GM19099 (cell line): Measurements from ENCODE around the gene SPATA45.

Source experiments
- POLR2A ChIP-seq: IDR thresholded peaks from 3 replicates; pipeline ENCODE4 v1.6.1; 2011; ENCODE audit warnings: low read depth; ENCODE audit not compliant: insufficient read length; ENCODE audit errors: extremely low read depth

Gene SPATA45

GRCh38 chr1:212792396-212792908 is 55.0 kb downstream of the SPATA45 start:
- no peak for TF ChIP-seq POLR2A

- peak; percentile 95 for TF ChIP-seq POLR2A
Observed at GRCh38 chr1:212791676-212792395, 55.6 kb downstream of the SPATA45 start, which contains the start of the genes NSL1 and TATDN3. Gene NSL1 (minus strand): TSS chr1:212791777. CDS start chr1:212791763, 14 bp downstream. Gene TATDN3 (plus strand): TSS chr1:212791894. CDS start chr1:212791922, 28 bp downstream.

DNA sequence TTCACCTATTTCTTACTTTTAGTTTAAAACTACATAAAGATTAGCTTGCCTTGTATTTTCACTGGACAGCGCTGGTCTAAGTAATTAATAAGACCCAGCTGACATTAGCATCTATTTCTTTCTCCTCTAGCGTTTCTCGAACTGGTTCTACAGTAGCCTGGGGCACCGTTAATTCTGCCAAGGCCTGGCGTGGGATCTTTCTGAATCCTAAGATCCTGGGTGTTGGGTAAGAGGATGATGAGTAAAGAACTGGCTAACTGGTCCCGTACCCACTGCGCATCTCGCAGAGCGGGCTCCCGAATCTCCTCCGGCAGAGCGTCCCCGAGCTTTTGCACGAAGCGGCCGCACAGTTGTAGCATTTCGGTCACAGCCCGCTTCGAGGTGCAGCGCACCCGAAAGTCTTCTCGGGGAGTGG is 56.2 kb downstream of the SPATA45 start:
- TF ChIP-seq POLR2A: no peak

- TF ChIP-seq POLR2A: no peak
Observed at GRCh38 chr1:212785871-212786270, 61.6 kb downstream of the SPATA45 start.

DNA sequence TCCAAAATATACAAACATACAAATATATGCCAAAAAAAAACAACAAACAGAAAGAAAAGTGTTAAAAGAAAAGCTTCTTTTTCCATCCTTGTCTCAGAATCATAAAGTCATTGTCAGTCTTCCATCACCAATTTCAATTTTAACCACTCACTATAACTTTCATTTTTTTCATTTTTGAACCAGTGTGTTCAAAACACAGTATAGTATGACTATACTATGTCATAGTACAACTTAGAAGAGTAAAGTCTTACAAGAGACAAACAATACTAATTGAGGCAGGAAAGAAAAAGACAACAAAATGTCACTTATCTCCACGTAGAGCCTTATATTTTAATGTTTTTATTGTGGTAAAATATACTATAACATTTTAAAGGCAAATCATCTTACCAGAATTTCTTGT is 63.5 kb downstream of the SPATA45 start:
- no peak for TF ChIP-seq POLR2A

- TF ChIP-seq POLR2A: no peak
Observed at GRCh38 chr1:212782422-212783154, 64.9 kb downstream of the SPATA45 start.

GRCh38 chr1:212781225-212781624 is 66.2 kb downstream of the SPATA45 start:
- TF ChIP-seq POLR2A: no peak

- TF ChIP-seq POLR2A: no peak
Observed at GRCh38 chr1:212780759-212781158, 66.7 kb downstream of the SPATA45 start.
